ENCODE data around the gene PDZD7. TPM values are rescaled to one million over a fixed set of nuclear protein-coding genes. Genes with fewer than 3 reads are reported as not detected.
A peak's percentile ranks its signal among the peaks of the same experiment; 100 is the strongest.

Gene PDZD7
- total RNA-seq, 2 experiments from 2014 or later: 1.7 to 3.1 TPM

DNA sequence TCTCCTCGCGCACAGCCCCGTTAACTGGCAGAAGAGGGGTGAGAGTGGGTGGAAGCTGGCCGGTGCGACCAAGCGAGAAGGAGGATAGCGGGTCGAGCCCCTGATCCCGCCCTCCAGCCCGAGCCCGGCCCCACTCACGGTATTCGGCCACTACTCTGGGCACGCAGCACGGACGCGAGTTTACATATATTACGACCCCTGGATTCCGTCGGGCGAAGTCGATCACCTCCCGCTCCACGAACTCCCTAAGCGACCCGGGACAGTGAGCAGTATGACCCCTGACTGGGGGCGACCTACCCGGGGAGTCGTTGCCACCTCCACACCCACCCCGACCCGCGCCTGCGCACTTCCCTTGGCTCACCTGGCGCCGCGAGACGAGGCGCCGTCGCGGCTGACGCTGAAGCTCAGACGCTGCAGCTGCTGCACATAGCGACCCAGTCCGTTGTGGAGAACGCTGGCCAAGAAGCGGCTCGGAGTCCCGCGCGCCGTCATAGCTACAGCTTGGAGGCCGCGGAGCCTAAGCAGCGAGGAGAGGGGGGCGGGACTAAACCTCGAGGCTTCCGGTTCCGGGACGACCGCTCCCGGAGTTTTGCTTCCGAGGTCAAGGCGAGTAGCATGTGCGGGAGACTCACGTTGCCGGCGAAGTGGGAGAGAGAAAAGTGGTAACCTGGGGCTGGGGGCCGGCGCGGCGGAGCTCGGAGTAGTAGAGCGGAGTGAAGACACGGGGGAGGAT is 43.8 kb downstream of the PDZD7 start, which contains the start of the genes MRPL43 and TWNK:
Gene MRPL43 (minus strand): TSS at position 546 of the 733 bp plus-strand sequence. CDS start 54 bp downstream, at position 492.
Gene TWNK (plus strand): TSS at position 592 of the 733 bp plus-strand sequence. CDS start 668 bp downstream, outside the sequence.
- CTCF ChIA-PET: interaction anchor here (0.9 to 1.2 kb wide), 2 partner anchors 12 to 63 kb away, joined by 3 to 4 read pairs; partner anchors contain the start of gene LZTS2
- Histone ChIP-seq H3K4me1 (ENCODE audit: insufficient read depth, low read length) (peaks cover 41% of the 10 kb centered on the region), H3K9me3 (ENCODE audit: control insufficient read depth in 1 of 2, insufficient read depth in 1 of 2, low read length in 2 of 2) (no peaks in the 10 kb centered on the region), H3K27ac (ENCODE audit: low read depth in 1 of 2, low read length in 2 of 2) (peak within 1 kb of the TSS; percentile 52 to 67), H3K4me3 (ENCODE audit: low read length) (peak within 1 kb of the TSS; percentile 96), H3K27me3 (ENCODE audit: control insufficient read depth in 1 of 2, insufficient read depth in 2 of 2, low read length in 2 of 2) (no peaks in the 10 kb centered on the region), H3K36me3 (ENCODE audit: insufficient read depth, low read length) (peaks cover 46% of the 10 kb centered on the region)
- Mint-ChIP-seq H3K27me3 (no peaks in the 10 kb centered on the region), H3K9me3 (no peaks in the 10 kb centered on the region), H3K36me3 (ENCODE audit: low read depth) (peaks cover 65% of the 10 kb centered on the region), H3K4me1 (ENCODE audit: low read depth) (peaks cover 26% of the 10 kb centered on the region), H3K27ac (peak within 1 kb of the TSS; percentile 86), H3K4me3 (peak within 1 kb of the TSS; percentile 97)
- POLR2A ChIA-PET: interaction anchor here (0.7 to 4.7 kb wide), 4 partner anchors 11 to 74 kb away, joined by 3 to 34 read pairs (median 4); partner anchors contain the start of genes LZTS2 and SLF2
- TF ChIP-seq, protein P1, sequence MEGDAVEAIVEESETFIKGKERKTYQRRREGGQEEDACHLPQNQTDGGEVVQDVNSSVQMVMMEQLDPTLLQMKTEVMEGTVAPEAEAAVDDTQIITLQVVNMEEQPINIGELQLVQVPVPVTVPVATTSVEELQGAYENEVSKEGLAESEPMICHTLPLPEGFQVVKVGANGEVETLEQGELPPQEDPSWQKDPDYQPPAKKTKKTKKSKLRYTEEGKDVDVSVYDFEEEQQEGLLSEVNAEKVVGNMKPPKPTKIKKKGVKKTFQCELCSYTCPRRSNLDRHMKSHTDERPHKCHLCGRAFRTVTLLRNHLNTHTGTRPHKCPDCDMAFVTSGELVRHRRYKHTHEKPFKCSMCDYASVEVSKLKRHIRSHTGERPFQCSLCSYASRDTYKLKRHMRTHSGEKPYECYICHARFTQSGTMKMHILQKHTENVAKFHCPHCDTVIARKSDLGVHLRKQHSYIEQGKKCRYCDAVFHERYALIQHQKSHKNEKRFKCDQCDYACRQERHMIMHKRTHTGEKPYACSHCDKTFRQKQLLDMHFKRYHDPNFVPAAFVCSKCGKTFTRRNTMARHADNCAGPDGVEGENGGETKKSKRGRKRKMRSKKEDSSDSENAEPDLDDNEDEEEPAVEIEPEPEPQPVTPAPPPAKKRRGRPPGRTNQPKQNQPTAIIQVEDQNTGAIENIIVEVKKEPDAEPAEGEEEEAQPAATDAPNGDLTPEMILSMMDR (IDR thresholded peaks at IDR 0.05): no peak
- DNase-seq (peak; percentile 74 to 92 (median 81)), ATAC-seq (ENCODE audit: poor library complexity) (peak; percentile 96)
- intact Hi-C loops (cut with DNase I, micrococcal nuclease): loop anchor here in 1 of 2 experiments (2.0 to 5.0 kb wide), 2 partner anchors 74 to 450 kb away; partner anchors contain the start of genes HIF1AN and SLF2

DNA sequence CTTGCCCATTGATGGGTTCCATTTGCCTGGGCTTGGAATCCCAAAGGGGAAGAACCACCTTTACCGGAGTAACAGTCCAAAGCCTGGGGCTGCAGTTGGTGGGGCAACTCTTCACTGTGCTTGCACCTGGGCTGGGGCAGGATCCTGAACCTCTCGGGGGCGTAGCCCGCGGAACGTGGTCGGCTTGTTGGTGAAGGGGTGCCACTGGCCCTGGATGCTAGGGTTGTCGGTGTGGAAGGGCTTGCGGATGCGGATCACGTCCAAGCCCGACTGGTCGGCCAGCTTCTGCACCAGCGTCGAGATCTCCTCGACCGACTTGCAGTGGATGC is 44.3 kb downstream of the PDZD7 start:
- Histone ChIP-seq H3K9me3 (ENCODE audit: control insufficient read depth in 1 of 2, insufficient read depth in 1 of 2, low read length in 2 of 2) (no peaks in the 10 kb centered on the region), H3K27ac (ENCODE audit: low read depth in 1 of 2, low read length in 2 of 2) (peak overlapping the region in 1 of 2 donors; percentile 67), H3K4me1 (ENCODE audit: insufficient read depth, low read length) (peaks cover 41% of the 10 kb centered on the region), H3K4me3 (ENCODE audit: low read length) (peak overlapping the region; percentile 96), H3K36me3 (ENCODE audit: insufficient read depth, low read length) (peaks cover 49% of the 10 kb centered on the region), H3K27me3 (ENCODE audit: control insufficient read depth in 1 of 2, insufficient read depth in 2 of 2, low read length in 2 of 2) (no peaks in the 10 kb centered on the region)
- Mint-ChIP-seq H3K36me3 (ENCODE audit: low read depth) (peaks cover 68% of the 10 kb centered on the region), H3K9me3 (no peaks in the 10 kb centered on the region), H3K4me1 (ENCODE audit: low read depth) (peaks cover 26% of the 10 kb centered on the region), H3K27me3 (no peaks in the 10 kb centered on the region), H3K27ac (peak overlapping the region; percentile 86), H3K4me3 (peak overlapping the region; percentile 97)
- CTCF ChIA-PET: interaction anchor here (0.9 to 1.2 kb wide), 3 partner anchors 13 to 63 kb away, joined by 3 to 4 read pairs (median 3); partner anchors contain the start of gene LZTS2
- ATAC-seq (ENCODE audit: poor library complexity): no peak
- POLR2A ChIA-PET: interaction anchor here (1.0 to 4.7 kb wide), 3 partner anchors 11 to 46 kb away, joined by 3 to 34 read pairs (median 3); partner anchors contain the start of gene LZTS2
- TF ChIP-seq, protein P1 (IDR thresholded peaks at IDR 0.05): no peak
- intact Hi-C loops (cut with DNase I, micrococcal nuclease): loop anchor here in 1 of 2 experiments (2.0 to 5.0 kb wide), 2 partner anchors 74 to 449 kb away; partner anchors contain the start of genes HIF1AN and SLF2
- no peak for DNase-seq

DNA sequence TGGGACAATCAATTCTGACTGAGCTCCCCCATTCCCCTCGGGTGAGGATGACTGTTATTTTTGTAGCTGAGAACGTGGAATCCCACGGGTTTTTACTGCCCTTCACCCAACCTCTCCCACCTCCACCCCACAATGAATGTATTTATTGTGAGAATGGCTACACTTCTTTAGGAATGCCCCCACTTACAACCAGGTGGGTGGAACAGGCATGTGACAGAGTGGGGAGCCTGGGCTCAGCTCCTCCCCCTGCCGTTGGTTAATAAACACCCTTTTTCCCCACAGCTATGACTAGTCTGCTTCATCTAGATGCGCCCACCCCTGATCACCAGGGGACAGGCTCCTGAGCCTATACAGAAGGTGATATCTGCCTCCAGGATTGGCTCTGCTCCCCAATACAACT is 45.6 kb downstream of the PDZD7 start:
- Histone ChIP-seq H3K4me1 (ENCODE audit: insufficient read depth, low read length) (peaks cover 41% of the 10 kb centered on the region), H3K27ac (ENCODE audit: low read depth in 1 of 2, low read length in 2 of 2) (no peak overlapping the region), H3K27me3 (ENCODE audit: control insufficient read depth in 1 of 2, insufficient read depth in 2 of 2, low read length in 2 of 2) (no peaks in the 10 kb centered on the region), H3K9me3 (ENCODE audit: control insufficient read depth in 1 of 2, insufficient read depth in 1 of 2, low read length in 2 of 2) (no peaks in the 10 kb centered on the region), H3K36me3 (ENCODE audit: insufficient read depth, low read length) (peaks cover 49% of the 10 kb centered on the region), H3K4me3 (ENCODE audit: low read length) (no peak overlapping the region)
- ATAC-seq (ENCODE audit: poor library complexity) (no peak), DNase-seq (no peak)
- H3K36me3 Mint-ChIP-seq (ENCODE audit: low read depth): peaks cover 69% of the 10 kb centered on the region
- no peaks in the 10 kb centered on the region for H3K9me3 Mint-ChIP-seq
- no peak overlapping the region for H3K27ac Mint-ChIP-seq
- intact Hi-C loops (cut with DNase I, micrococcal nuclease): loop anchor here in 1 of 2 experiments (5.0 kb wide), 1 partner anchor 448 kb away; the partner anchor contains the start of gene HIF1AN
- no peaks in the 10 kb centered on the region for H3K27me3 Mint-ChIP-seq
- ChIA-PET POLR2A (interaction anchor here (0.8 to 4.7 kb wide), 2 partner anchors 13 to 15 kb away, joined by 3 to 34 read pairs; partner anchors contain the start of gene LZTS2), CTCF (interaction anchor here (1.1 to 1.2 kb wide), 2 partner anchors 12 to 29 kb away, joined by 3 to 4 read pairs; no protein-coding TSS in a partner anchor)
- TF ChIP-seq, protein P1 (IDR thresholded peaks at IDR 0.05): no peak
- H3K4me3 Mint-ChIP-seq: peak overlapping the region; percentile 97
- peaks cover 19% of the 10 kb centered on the region for H3K4me1 Mint-ChIP-seq (ENCODE audit: low read depth)

All from CD4-positive, alpha-beta T cell (primary cell).